ENCODE data around the gene B4GALNT3.

The B4GALNT3 gene

DNA sequence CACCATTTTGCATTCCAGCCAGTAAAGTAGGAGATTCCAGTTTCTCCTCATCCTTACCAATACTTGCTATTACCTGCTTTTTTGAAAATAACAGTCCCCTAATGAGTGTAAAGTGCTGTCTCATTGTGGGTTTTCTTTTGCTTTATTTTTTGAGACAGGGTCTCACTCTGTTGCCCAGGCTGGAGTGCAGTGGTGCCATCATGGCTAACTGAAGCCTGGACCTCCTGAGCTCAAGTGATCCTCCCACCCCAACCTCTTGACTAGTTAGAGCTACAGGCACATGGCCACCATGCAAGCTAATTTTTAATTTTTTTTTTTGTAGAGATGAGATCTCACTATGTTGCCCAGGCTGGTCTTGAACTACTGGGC lies 142.9 kb downstream of the B4GALNT3 start:
- DNase-seq, result no peak

DNA sequence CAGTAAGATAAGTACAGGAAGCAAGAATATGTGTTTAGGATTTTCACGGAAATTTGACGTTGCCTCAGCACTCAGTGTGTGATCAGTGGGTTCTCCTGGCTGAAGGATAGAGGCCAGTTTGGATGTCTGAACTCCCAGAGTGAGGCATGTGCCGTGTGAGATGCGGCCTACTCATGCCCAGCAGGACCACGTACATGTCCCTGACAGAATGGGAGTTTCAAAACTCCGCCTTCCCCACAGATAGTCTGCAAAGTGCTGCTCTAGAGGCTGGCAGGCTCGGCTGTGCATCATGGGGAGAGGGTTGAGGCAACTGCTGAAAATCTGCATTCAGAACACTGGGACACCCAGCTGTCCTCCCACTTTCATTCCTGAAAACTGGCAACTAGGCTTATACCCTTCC lies 145.2 kb downstream of the B4GALNT3 start:
- no peak for DNase-seq

DNA sequence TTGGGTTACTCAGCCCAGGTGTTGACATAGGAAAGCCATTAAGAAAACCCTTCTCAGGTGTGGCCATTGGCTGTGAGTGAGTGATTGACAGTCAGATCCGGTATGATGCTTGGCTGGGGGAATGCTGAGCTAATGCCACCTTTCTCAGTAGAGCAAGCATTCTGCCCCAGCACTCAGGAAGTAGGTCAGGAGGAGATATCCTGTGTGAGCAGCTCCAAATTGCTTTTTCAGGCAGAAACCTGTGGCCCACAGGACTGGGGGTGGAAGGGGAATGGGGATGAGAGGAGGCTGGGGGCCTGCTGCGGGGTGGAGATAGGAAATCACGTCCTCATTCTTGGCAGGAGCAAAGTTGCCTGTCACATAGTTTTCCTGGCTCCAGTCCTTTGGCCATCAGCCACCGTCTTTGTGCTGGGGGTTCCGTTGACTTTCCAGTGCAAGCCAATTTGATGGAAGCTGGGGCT lies 147.8 kb downstream of the B4GALNT3 start:
- no peak for DNase-seq

DNA sequence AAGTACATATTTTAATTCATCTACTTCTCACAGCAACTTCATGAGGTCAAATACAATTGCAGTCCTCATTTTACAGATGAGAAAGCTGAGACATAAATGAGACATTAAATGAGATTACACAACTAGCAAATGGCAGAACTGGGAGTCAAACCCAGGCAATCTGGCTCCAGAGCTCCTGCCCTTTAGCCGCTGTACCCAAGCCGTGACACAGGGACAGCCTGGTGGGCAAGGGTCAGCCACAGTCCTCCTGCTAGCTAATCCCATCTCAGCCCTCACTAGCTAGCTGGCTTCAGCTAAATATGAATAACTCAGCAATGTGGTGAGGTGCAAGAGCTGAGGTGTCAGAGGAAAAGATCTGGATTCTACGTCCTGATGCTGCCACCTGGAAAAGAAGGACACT lies 148.7 kb downstream of the B4GALNT3 start:
- no peak for DNase-seq

DNA sequence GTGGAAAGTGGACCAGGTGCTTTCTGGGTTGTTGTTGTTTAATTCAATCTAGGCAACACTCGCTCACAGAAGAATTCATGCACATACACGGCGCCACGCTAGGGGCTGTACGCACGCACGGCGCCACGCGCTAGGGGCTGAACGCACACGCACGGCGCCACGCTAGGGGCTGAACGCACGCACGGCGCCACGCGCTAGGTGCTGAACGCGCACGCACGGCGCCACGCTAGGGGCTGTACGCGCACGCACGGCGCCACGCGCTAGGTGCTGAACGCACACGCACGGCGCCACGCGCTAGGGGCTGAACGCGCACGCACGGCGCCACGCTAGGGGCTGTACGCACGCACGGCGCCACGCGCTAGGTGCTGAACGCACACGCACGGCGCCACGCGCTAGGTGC lies 149.2 kb downstream of the B4GALNT3 start:
- DNase-seq, result no peak

GRCh38 chr12:611721-612120 lies 152.0 kb downstream of the B4GALNT3 start:
- no peak for DNase-seq

- no peak for DNase-seq
These were observed 152.6 kb downstream of the B4GALNT3 start for GRCh38 chr12:612293-612692.

DNA sequence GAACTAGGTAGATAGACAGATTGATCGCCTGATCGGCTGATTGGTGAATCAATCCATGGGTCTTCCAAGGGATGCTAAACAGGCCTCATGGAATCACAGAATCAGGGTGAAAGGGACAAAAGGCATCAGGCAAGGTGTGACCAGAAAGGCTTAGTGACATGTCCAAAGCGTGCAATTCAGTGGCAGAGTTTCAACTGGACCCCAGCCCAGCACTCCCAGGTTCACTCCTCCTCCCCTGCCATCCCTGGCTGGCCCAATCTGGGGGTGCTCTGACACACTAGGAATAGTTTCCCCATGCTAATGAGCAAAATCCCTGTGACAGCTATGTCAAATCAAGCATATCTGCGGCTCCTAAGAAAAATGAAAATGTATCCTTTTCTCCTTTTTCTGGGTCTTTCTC lies 153.1 kb downstream of the B4GALNT3 start:
- DNase-seq, result no peak

All from NCI-H1048 (cell line).